Duodenal mucosa (tissue), 2 donors: ENCODE results near the gene NUP210.
"Not testable (repeated sequence)": the region's sequence is repeated elsewhere in the genome, so short reads cannot be mapped to it uniquely, and the experiment has no call there.

Source experiments
- H3K27ac ChIP-seq: one replicate; pipeline ENCODE4 v1.7.0; 2013; ENCODE audit warnings: low read depth, low read length
- H3K27me3 ChIP-seq, 2 donors: one replicate each; pipeline ENCODE4 v1.7.0; 2013; ENCODE audit warnings: low read length in 2 of 2, control low read depth in 1 of 2; ENCODE audit not compliant: insufficient read depth in 2 of 2, control insufficient read depth in 1 of 2
- H3K36me3 ChIP-seq, 2 donors: one replicate each; pipeline ENCODE4 v1.7.0; 2013; ENCODE audit warnings: low read length in 2 of 2, control low read depth in 1 of 2; ENCODE audit not compliant: insufficient read depth in 2 of 2, control insufficient read depth in 1 of 2
- H3K4me1 ChIP-seq, 2 donors: one replicate each; pipeline ENCODE4 v1.7.0; 2013; ENCODE audit warnings: low read length in 2 of 2, control low read depth in 1 of 2; ENCODE audit not compliant: insufficient read depth in 2 of 2, control insufficient read depth in 1 of 2
- H3K4me3 ChIP-seq, 2 donors: one replicate each; pipeline ENCODE4 v1.7.0; 2013; ENCODE audit warnings: low read length in 2 of 2, low read depth in 1 of 2
- H3K9ac ChIP-seq, 2 donors: one replicate each; pipeline ENCODE4 v1.7.0; 2013; ENCODE audit warnings: low read length in 2 of 2, low read depth in 1 of 2
- H3K9me3 ChIP-seq, 2 donors: one replicate each; pipeline ENCODE4 v1.7.0; 2013; ENCODE audit warnings: low read length in 2 of 2, control low read depth in 1 of 2; ENCODE audit not compliant: control insufficient read depth in 1 of 2

The NUP210 gene

GRCh38 chr3:13393427-13394360, 26.4 kb downstream of the NUP210 start:
- H3K9me3 ChIP-seq = no peaks in the 10 kb centered on the region
- peaks cover 3 to 38% of the 10 kb centered on the region in 2 donors for H3K36me3 ChIP-seq
- no peak overlapping the region for H3K9ac ChIP-seq
- H3K4me3 ChIP-seq = no peak overlapping the region
- no peaks in the 10 kb centered on the region for H3K27me3 ChIP-seq
- H3K27ac ChIP-seq = no peak overlapping the region
- H3K4me1 ChIP-seq = no peaks in the 10 kb centered on the region

- Histone ChIP-seq H3K27me3 (no peaks in the 10 kb centered on the region), H3K27ac (no peak overlapping the region), H3K4me3 (no peak overlapping the region), H3K4me1 (no peaks in the 10 kb centered on the region), H3K9me3 (no peaks in the 10 kb centered on the region), H3K9ac (no peak overlapping the region), H3K36me3 (peaks cover 4 to 45% of the 10 kb centered on the region in 2 donors)
These were observed 28.8 kb downstream of the NUP210 start for GRCh38 chr3:13391308-13391707.

- H3K9ac ChIP-seq = no peak overlapping the region
- peaks cover 7 to 52% of the 10 kb centered on the region in 2 donors for H3K36me3 ChIP-seq
- H3K27ac ChIP-seq = no peak overlapping the region
- no peak overlapping the region for H3K4me3 ChIP-seq
- no peaks in the 10 kb centered on the region for H3K9me3 ChIP-seq
- no peaks in the 10 kb centered on the region for H3K27me3 ChIP-seq
- no peaks in the 10 kb centered on the region for H3K4me1 ChIP-seq
These were observed 30.7 kb downstream of the NUP210 start for GRCh38 chr3:13389378-13389777.

- Histone ChIP-seq H3K27me3 (no peaks in the 10 kb centered on the region), H3K4me1 (no peaks in the 10 kb centered on the region), H3K9me3 (no peaks in the 10 kb centered on the region), H3K36me3 (peaks cover 7 to 52% of the 10 kb centered on the region in 2 donors), H3K4me3 (no peak overlapping the region), H3K9ac (no peak overlapping the region), H3K27ac (no peak overlapping the region)
These were observed 31.3 kb downstream of the NUP210 start for GRCh38 chr3:13388816-13389215.

- H3K27ac ChIP-seq = no peak overlapping the region
These were observed 34.7 kb downstream of the NUP210 start for GRCh38 chr3:13385373-13385965.

GRCh38 chr3:13380971-13381370, 39.2 kb downstream of the NUP210 start:
- Histone ChIP-seq H3K27me3 (no peaks in the 10 kb centered on the region), H3K4me1 (no peaks in the 10 kb centered on the region), H3K4me3 (no peak overlapping the region), H3K9me3 (no peaks in the 10 kb centered on the region), H3K9ac (no peak overlapping the region), H3K27ac (no peak overlapping the region), H3K36me3 (peaks cover 7 to 48% of the 10 kb centered on the region in 2 donors)

More at GRCh38 chr3:13385373-13385965, 34.7 kb downstream of the NUP210 start:
- no peaks in the 10 kb centered on the region for H3K9me3 ChIP-seq
- H3K4me1 ChIP-seq = no peaks in the 10 kb centered on the region
- no peak overlapping the region for H3K4me3 ChIP-seq
- no peak overlapping the region for H3K9ac ChIP-seq
- peaks cover 7 to 51% of the 10 kb centered on the region in 2 donors for H3K36me3 ChIP-seq
- H3K27me3 ChIP-seq = no peaks in the 10 kb centered on the region

GRCh38 chr3:13379201-13379830, 40.8 kb downstream of the NUP210 start:
- Histone ChIP-seq H3K36me3 (peaks cover 4 to 45% of the 10 kb centered on the region in 2 donors), H3K4me1 (no peaks in the 10 kb centered on the region), H3K27me3 (no peaks in the 10 kb centered on the region), H3K9ac (no peak overlapping the region), H3K9me3 (no peaks in the 10 kb centered on the region), H3K4me3 (no peak overlapping the region), H3K27ac (no peak overlapping the region)

- Histone ChIP-seq H3K27ac (no peak overlapping the region), H3K4me3 (no peak overlapping the region), H3K27me3 (no peaks in the 10 kb centered on the region), H3K36me3 (peaks cover 8 to 56% of the 10 kb centered on the region in 2 donors), H3K4me1 (no peaks in the 10 kb centered on the region), H3K9ac (no peak overlapping the region), H3K9me3 (no peaks in the 10 kb centered on the region)
These were observed 42.0 kb downstream of the NUP210 start for GRCh38 chr3:13378155-13378554.

- not testable (repeated sequence) for H3K9me3 ChIP-seq, H3K27me3 ChIP-seq, H3K9ac ChIP-seq, H3K4me1 ChIP-seq, H3K27ac ChIP-seq, H3K4me3 ChIP-seq
- peaks cover 8 to 56% of the 10 kb centered on the region in 2 donors for H3K36me3 ChIP-seq
These were observed 42.4 kb downstream of the NUP210 start for GRCh38 chr3:13377741-13378140.

GRCh38 chr3:13377021-13377420, 43.1 kb downstream of the NUP210 start:
- H3K9me3 ChIP-seq = no peaks in the 10 kb centered on the region
- H3K27me3 ChIP-seq = no peaks in the 10 kb centered on the region
- H3K4me3 ChIP-seq = no peak overlapping the region
- no peak overlapping the region for H3K9ac ChIP-seq
- no peak overlapping the region for H3K27ac ChIP-seq
- peaks cover 8 to 59% of the 10 kb centered on the region in 2 donors for H3K36me3 ChIP-seq
- no peaks in the 10 kb centered on the region for H3K4me1 ChIP-seq
